HG03565 (cell line): Measurements from ENCODE around the gene PTPRN2.
"Not testable (repeated sequence)": the region's sequence is repeated elsewhere in the genome, so short reads cannot be mapped to it uniquely, and the experiment has no call there.

Experiments
- ATAC-seq: cut with Tn5 transposase; IDR thresholded peaks from one replicate; pipeline ENCODE4 v1.9.1; 2021; ENCODE audit warnings: mild to moderate bottlenecking, moderate library complexity; ENCODE audit not compliant: unreplicated experiment

The PTPRN2 gene

DNA sequence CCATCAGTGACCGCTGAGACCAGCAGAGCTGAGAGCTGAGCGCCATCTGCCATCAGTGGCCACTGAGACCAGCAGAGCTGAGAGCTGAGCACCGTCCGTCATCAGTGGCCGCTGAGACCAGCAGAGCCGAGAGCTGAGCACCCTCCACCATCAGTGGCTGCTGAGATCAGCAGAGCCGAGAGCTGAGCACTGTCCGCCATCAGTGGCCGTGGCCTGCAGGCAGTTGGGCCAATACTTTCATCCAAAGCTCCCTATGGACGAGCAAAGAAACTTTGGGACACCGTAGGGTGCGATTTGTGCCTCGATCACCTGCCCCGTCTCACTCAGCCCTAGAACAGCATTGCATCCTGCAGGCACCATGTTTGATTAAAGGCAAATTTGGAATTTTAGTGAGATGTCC lies 985.0 kb downstream of the PTPRN2 start:
- no peak for ATAC-seq

DNA sequence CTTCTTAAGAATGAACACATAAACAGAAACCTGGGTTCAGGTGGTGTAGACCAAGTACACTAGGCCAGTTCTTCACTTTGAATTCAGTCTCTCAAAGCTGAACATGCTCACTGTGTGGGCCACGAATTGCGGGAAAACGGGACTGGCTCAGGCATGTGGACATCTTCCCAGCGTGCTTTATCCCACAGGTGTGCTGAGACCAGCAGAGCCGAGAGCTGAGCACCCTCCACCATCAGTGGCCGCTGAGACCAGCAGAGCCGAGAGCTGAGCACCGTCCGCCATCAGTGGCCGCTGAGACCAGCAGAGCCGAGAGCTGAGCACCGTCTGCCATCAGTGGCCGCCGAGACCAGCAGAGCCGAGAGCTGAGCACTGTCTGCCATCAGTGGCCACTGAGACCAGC lies 985.5 kb downstream of the PTPRN2 start:
- no peak for ATAC-seq

DNA sequence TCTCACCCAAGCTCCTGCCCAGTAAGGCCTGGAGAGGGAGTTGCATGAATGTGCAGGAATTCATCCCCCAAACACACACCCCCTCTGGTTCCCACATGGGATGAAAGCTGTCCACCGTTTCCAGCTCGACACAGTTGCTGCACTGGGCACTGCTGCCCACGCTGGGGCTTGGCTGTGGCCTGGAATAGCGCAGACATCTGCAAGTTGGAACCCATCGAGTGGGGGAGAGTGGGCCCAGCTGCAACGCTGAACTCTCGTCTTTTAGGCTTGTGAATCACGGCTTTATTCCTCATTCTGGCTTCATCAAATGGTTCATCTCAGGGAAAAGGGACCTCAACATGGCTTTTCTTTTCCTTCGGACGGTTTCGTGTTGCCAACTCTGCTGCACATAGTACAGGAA lies 986.1 kb downstream of the PTPRN2 start:
- ATAC-seq: no peak

DNA sequence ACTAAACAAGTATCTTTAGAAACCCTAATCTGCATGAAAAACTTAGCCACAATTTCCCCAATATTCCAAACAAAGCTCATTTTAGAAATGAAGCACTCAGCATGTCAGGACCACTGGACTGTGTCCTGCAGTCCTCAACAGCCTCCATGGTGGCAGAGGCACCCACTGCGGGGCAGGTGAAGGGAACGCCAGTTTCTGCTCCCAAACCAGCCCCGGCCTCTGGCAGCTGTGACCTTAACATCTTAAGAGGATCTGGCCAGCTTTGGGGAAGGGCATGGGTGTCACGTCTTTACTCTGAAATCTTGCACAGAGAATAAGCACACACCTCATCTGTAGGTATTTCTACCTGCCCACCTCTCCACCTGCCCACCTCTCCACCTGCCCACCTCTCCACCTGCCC lies 988.1 kb downstream of the PTPRN2 start:
- no peak for ATAC-seq

DNA sequence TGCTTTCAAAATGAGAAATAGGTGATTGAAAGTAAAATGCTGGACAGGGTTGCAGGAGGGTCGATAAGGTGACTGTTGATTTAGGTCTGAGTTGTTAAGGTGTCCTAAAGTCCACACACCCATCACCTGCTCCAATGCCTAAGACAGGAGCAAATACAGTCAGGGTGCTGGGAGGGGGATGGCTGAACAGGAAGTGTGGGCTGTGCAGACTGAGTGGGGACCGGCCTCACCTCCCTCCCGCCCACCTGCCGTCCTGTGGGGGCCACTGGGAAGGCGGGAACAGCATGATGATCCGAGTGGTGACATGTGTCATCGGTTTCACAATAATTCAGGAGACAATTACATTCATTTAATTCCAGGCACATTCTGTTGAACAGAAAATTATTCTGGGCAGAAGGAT lies 990.1 kb downstream of the PTPRN2 start:
- no peak for ATAC-seq

DNA sequence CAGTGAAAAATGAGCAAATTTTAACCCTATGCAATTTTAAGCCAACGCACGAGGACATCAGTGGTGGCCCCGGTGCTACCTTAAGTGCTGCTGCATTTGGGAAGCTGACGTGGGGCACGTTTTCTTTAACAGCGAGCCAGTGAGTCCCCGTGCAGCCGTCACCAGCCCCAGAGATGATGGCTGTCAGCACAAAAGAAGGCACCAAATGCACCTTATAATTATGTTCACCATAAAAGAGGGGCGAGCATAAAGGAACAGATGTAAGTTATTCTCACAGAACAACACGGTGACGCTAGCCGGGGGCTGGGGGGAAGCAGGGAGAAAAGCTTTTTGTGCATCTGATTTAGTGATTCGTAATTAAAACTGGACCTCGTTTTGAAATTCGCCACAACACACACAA lies 990.7 kb downstream of the PTPRN2 start:
- no peak for ATAC-seq

DNA sequence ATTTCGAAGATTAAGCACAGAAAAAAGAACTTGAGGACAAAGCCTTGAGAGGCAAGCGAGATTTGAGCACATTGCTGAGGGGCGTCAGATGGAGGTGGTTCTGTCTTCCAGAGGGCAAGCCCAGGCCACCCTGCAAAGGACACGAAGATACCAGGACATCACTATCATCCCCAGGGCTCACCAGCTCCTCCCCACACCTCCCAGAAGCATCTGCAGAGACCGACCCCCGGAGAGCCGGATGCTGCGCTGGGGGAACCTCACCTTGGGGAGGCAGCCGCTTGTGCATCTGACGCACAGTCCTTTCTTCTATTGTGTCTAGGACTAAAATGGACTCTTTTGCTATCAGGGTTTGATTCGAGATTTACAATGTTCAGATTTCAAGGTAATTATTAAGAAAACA lies 991.2 kb downstream of the PTPRN2 start:
- ATAC-seq: no peak

DNA sequence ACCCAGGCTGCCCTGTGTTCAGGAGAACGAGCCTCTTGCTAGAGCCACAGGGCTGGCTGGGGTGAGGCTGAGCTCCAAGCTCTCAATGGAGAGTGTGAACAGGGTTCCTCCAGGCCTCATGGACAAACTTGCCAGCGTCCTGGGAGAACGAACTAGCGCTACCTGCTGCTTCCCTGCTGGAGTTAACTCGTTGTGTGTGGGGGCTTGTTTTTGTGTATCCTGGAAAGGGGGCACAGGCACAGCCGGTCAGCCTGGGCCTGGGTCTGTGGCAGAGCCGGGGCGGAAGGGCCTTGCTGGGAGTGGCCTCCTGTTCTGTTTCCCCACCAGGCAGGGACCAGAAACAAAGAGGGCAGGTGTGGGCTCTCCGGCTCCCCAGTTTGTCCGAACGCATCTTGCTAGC lies 991.6 kb downstream of the PTPRN2 start:
- ATAC-seq: no peak

DNA sequence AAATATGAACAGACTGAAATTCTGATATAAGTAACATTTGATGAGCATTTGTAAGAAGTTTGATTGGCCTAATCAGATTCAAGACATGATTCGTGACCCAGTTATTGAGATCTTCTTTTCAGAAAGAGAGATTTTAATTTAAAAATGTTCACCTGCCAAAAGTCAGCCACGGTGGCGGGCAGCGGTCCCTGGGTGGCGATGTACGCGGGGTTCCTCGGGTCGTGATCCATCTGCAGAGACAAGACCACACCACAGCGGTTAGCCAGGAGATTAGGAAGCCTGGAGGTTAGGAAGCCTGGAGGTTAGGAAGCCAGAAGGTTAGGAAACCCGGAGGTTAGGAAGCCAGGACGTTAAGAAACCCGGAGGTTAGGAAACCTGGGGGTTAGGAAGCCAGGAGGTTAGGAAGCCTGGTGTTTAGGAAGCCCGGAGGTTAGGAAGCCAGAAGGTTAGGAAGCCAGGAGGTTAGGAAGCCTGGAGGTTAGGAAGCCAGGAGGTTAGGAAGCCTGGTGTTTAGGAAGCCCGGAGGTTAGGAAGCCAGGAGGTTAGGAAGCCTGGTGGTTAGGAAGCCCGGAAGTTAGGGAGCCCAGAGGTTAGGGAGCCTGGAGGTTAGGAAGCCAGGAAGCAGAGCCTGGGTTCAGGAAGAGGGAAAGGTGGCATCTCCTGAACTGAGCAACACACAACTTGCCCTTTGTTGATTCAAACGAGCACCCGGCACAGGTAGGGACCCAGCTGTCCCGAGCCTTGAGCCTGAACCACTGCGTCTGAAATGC lies 992.4 kb downstream of the PTPRN2 start:
- ATAC-seq: no peak

DNA sequence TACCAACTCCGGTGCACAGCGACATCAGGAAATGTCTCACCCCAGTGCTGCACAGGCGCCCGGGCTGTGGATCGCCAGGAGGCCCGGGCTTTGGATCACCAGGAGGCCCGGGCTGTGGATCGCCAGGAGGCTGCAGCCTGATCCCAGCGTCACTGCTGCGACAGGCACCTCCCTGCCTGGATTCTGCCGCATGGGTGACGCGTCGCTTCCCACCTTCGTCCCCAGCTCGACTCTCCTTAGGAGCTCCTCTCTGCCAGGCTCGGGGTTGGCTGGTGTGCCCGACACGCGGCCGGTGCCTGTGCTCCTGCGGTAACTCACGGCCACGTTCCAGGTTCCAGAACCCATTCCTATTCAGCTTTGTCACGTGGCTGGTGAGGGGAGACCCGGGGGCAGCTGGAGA lies 993.3 kb downstream of the PTPRN2 start:
- ATAC-seq: no peak

DNA sequence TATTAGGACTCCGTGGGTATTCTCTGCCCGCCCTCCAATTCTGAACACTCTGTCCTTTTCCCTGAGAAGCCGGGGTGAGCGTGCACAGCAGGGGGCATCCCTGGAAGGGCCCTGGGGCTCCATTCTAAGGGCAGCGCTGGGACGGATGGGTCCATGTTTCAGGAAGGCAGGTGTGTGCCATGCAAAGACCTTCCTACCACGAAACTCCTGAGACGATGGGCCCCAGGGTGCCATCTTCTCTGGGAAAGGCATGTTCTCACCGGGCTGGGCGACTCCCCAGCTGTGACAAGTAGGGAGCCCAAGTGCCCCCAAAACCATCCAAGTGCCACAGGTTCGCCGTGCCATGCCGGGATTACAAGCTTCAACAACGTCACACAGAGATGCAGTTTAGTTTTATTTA lies 994.1 kb downstream of the PTPRN2 start:
- no peak for ATAC-seq

DNA sequence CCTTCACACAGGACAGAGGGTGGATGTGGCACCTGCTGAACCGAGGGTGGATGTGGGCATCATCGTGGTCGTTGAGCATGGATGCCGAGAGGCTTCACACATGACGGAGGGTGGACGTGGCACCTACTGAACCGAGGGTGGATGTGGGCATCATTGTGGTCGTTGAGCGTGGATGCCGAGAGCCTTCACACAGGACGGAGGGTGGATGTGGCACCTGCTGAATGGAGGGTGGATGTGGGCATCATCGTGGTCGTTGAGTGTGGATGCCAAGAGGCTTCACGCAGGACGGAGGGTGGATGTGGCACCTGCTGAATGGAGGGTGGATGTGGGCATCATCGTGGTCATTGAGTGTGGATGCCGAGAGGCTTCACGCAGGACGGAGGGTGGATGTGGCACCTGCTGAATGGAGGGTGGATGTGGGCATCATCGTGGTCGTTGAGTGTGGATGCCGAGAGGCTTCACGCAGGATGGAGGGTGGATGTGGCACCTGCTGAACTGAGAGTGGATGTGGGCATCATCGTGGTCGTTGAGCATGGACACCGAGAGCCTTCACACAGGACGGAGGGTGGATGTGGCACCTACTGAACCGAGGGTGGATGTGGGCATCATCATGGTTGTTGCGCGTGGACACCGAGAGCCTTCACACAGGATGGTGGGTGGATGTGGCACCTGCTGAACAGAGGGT lies 994.8 kb downstream of the PTPRN2 start:
- ATAC-seq: not testable (repeated sequence)

DNA sequence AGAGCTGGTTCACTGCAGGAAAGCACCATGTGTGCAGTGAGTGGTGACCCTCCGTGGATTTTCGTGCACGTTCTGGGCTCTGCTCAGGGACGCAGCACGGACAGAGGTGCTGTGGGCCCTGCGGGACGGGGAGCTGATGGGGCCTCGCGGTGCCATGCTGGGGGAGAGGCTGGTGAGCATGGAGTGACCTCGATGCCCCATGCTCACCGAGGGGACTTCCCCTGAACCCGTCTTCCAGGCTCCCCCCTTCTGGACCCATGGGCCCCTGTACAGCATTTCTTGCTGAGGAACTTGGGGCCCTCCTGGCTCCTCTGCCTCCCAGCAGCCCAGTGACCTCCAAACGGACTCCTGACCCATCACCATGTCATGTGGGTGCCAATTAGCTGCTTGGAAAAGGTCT lies 997.1 kb downstream of the PTPRN2 start:
- no peak for ATAC-seq

DNA sequence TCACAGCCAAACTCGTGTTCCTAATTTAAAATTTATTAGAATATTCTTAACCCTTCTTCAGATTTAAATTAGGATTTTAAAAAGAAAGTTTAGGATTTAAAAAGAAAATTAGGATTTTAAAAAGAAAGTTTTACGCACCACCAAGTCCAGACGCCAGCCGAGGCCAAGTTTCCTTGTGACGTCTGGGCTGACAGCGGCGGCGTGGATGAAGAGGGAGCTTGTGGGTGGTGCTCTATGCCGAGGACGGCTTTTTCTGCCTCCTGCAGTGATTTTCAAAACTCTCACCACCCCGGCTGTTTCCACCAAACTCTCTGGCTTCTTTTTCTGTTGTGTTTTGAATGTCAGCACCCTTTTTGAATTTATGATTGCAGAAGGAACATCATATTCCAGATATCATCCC lies 997.9 kb downstream of the PTPRN2 start:
- no peak for ATAC-seq

DNA sequence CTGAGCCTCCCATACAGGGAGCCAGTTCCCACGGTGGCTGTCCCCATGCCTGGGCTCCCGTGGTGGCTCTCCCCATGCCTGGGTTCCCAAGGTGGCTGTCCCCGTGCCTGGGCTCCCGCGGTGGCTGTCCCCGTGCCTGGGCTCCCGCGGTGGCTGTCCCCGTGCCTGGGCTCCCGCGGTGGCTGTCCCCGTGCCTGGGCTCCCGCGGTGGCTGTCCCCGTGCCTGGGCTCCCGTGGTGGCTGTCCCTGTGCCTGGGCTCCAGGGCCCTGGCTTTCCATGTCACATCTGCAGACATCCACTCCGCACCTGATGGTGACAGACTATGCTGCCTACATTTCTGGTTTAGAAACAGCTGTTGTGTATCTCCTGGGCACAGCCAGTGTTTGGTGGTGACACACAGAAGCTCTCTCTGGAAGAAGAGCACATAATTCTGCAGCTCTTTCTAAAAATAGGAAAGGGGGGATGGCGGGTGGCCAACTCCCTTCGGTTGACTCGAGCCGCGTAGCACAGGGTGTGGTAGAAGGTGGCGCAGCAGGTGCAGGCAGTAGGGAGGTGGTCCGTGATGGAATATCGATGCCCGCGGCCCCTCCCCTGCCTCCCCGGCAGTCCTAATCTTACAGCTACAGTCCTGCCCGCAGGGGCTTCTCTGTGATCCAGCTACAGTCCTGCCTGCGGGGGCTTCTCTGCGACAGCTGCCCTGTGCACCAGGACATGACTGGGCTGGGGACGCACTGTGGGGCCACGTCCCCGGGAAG lies 999.6 kb downstream of the PTPRN2 start:
- no peak for ATAC-seq

DNA sequence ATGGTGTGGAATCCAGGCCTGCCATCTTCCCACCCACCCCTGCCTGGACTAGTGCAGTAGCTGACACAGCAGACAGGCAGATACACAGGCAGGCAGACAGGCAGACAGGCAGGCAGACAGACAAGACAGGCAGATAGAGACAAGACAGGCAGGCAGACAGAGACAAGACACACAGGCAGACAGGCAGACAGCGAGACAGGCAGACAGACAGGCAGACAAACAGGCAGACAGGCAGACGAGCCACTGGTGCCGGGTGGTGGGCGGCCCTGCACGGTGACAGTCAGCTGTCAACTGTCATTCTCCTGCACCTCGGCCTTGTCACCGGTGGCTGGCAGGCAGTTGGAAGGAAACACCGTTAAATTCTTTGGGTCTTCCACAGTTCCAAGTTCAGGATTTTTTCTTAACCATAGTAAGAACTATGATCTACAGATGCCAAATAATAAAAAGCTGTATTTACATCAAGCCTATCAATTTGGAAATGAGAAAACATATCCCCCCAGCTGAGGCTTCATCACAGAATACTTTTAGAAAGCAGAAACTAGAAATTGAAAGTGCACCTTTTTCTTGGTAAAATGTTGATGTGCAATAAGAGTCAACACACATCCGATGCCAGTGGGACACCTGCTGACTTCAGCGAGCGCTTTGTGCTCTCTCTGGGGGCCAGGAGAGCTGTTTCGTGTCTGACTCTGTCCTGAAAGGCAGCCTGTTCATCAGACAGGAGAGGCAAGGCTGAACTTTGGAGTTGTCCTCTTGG lies 1000.4 kb downstream of the PTPRN2 start:
- no peak for ATAC-seq

DNA sequence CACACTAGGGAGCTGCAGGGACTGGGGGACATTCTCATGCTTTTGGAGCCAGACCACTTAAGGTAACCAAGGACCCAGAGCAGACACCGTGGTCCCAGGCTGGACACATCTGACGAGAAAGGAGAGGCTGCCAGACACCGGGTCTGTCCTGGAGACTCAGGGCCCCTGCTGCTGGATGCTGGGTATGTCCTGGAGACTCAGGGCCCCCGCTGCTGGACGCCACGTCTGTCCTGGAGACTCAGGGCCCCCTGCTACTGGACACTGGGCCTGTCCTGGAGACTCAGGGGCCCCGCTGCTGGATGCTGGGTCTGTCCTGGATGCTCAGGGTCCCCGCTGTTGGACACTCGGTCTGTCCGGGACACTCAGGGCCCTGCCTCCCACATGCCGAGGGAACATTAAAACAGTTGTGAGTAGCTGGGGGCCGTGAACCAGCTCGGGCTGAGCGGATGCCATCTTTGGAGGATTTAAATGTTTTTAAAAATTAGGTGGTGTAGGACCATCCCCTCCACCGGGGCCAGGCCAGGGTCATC lies 1001.1 kb downstream of the PTPRN2 start:
- no peak for ATAC-seq

DNA sequence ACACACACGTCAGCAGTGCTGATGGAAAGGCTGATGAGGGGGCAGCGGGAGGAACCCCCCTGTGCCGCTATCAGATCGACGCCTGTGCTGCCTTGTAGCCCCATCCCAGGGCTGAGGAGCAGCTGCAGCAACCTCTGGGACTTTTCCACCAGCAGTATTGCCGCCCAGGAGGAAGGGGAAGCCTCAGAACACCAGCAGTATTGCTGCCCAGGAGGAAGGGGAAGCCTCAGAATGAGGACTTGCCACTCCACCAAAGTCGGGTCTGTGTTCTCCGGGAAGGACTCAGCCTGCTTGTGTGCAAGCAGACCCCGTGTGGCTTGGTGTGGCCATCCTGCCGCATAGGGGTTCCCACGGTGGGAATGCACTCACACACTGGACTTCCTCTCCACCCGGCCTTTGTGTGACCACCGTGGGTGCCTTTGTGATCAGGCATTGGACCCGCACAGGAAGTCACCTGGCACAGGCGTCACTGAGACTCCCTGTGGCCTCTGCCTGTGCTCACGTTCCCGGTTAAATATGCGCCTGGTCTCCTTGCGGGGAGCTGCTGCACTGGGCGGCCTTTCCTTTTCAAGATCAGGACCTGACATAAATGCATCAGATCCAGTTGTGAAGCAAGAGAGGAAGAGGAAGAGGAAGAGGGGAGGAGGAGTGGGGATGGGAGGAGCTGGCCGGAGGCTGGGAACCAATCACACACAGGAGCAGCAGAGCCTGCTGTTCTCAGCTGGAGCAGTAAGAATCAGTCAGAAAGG lies 1002.3 kb downstream of the PTPRN2 start:
- ATAC-seq: no peak

DNA sequence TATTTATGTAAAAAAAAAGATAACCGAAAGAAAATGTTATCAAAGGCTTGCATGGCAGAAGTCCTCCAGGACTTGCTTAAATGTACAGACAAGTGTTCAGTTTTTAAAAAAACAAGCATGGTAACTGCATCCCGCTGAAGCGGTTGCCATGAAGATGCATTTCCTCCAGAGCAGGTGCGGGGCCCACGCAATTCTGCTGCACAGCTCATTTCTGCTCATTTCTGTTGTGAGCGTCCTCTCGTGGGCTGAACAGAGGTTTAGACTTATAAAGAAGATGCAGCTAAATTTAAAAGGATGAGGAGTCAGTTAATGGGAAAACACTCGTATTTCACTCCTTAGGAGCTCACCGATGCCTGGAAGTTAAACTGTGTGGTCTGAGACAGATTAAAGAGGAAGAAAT lies 1003.2 kb downstream of the PTPRN2 start:
- ATAC-seq: no peak

DNA sequence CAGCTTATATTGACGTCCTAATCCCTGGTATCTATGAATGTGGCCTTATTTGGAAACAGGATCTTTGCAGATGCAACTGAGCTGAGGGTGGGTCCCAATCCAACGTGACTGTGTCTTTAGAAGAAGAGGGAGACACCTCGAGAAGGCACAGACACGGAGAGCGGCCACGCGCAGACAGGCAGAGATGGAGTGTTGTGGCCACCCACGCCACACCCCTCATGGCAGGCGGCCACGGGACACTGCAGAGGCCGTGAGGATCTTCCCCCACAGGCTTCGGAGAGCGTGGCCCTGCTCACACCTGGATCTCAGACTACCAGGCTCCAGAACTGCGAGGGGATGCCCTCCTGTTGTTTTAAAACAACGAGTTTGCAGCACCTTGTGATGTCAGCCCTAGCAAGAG lies 1005.9 kb downstream of the PTPRN2 start:
- ATAC-seq: no peak
